ENCODE measurements around the gene KIAA0513.

GRCh38 chr16:85031451-85031850 is 3.9 kb downstream of the KIAA0513 start:
- TF ChIP-seq CTCF (IDR thresholded peaks at IDR 0.05) (no peak), POLR2A (IDR thresholded peaks at IDR 0.05) (no peak)

Measured in thyroid gland (tissue), 4 donors.